GM12878 (cell line): ENCODE results near the gene PAX6. TPM values are rescaled to one million over a fixed set of nuclear protein-coding genes. Genes with fewer than 3 reads are reported as not detected.

Source experiments
- ATAC-seq: fragments of 200-7000 bp; cut with Tn5 transposase; 3 replicates; pipeline ENCODE4 v1.9.1; 2020; ENCODE audit warnings: mild to moderate bottlenecking, moderate library complexity
- BruUV-seq: library from RNA; stranded (reverse); fragments of 400-500 nt; replicated peaks from 2 replicates; lab custom pipeline; 2021; lab: Mats Ljungman, UMichigan
- CTCF ChIA-PET: fragments of 300-600 bp; sonication (Branson Sonifier 250); formaldehyde crosslinking; extraction: SDS; loops from one replicate; lab custom pipeline; 2021; ENCODE audit warnings: inconsistent platforms; lab: Yijun Ruan, JAX
- POLR2A ChIA-PET: fragments of 350-600 bp; formaldehyde crosslinking; extraction: SDS; loops from one replicate; lab custom pipeline; 2021; ENCODE audit warnings: inconsistent platforms; lab: Charles Lee
- RAD21 ChIA-PET: fragments of 300-600 bp; sonication (Branson Sonifier 250); formaldehyde crosslinking; loops from one replicate; lab custom pipeline; 2023; ENCODE audit warnings: antibody characterized with exemption; ENCODE audit not compliant: unreplicated experiment; lab: Charles Lee
- SMC1A ChIA-PET: fragments of 300-600 bp; sonication (Branson Sonifier 250); formaldehyde crosslinking; loops from one replicate; lab custom pipeline; 2023; ENCODE audit not compliant: unreplicated experiment, uncharacterized antibody; lab: Charles Lee
- DNase-seq: peaks from one replicate; pipeline ENCODE4 v3.0.0-alpha.2; 2011; ENCODE audit warnings: low read depth, low spot score
- FAIRE-seq: peaks from 3 replicates; lab custom pipeline; 2011; peaks lifted over from hg19 to GRCh38; lab: Jason Lieb, UNC
- H2AFZ ChIP-seq: 2 replicates; pipeline ENCODE4 v1.6.0; 2011; ENCODE audit warnings: low read depth, low read length, control low read depth; ENCODE audit not compliant: control insufficient read depth
- H3K27ac ChIP-seq: 2 replicates; pipeline ENCODE4 v1.5.1; 2011; ENCODE audit warnings: control low read depth; ENCODE audit not compliant: control insufficient read depth, insufficient read depth
- H3K27me3 ChIP-seq, 2 experiments: replicated peaks in 1 of 2; 2 replicates each; pipeline versions ENCODE4 v1.6.0 to v1.6.1; 2011; ENCODE audit warnings: low read length in 1 of 2; ENCODE audit not compliant: control insufficient read depth in 2 of 2, insufficient read depth in 2 of 2
- H3K36me3 ChIP-seq, 2 experiments: 2 replicates each; pipeline ENCODE4 v1.5.1; 2011; ENCODE audit warnings: low read length in 1 of 2; ENCODE audit not compliant: control insufficient read depth in 2 of 2, insufficient read depth in 2 of 2
- H3K4me1 ChIP-seq: 2 replicates; pipeline ENCODE4 v1.6.1; 2011; ENCODE audit warnings: mild to moderate bottlenecking, low read length, moderate library complexity, mixed read lengths; ENCODE audit not compliant: control insufficient read depth, insufficient read depth
- H3K4me2 ChIP-seq: 2 replicates; pipeline ENCODE4 v1.6.0; 2011; ENCODE audit warnings: control low read depth; ENCODE audit not compliant: control insufficient read depth, insufficient read depth
- H3K4me3 ChIP-seq: fragments of 200-600 bp; sonication (generic); 2 replicates; pipeline ENCODE4 v1.5.1; 2016
- H3K79me2 ChIP-seq: 2 replicates; pipeline ENCODE4 v1.6.0; 2011; ENCODE audit warnings: low read length; ENCODE audit not compliant: control insufficient read depth, insufficient read depth
- H3K9ac ChIP-seq: 2 replicates; pipeline ENCODE4 v1.8.0; 2011; ENCODE audit warnings: low read length, control low read depth, mixed read lengths; ENCODE audit not compliant: control insufficient read depth, insufficient read depth
- H3K9me3 ChIP-seq: replicated peaks from 3 replicates; pipeline ENCODE4 v1.5.1; 2011; ENCODE audit warnings: mild to moderate bottlenecking, low read length; ENCODE audit not compliant: control insufficient read depth, insufficient read depth
- H4K20me1 ChIP-seq: 2 replicates; pipeline ENCODE4 v1.6.0; 2011; ENCODE audit not compliant: control insufficient read depth, insufficient read depth
- EZH2 ChIP-seq: IDR thresholded peaks from 2 replicates; pipeline ENCODE4 v1.6.1; 2012; ENCODE audit warnings: low read depth, mild to moderate bottlenecking, control low read depth, inconsistent platforms, low read length, borderline replicate concordance; ENCODE audit not compliant: control insufficient read depth
- HDGF ChIP-seq: fragments of 450-650 bp; IDR thresholded peaks from 2 replicates; pipeline ENCODE4 v1.6.1; 2016; ENCODE audit warnings: antibody characterized with exemption
- KDM1A ChIP-seq: fragments of 200-600 bp; sonication (generic); IDR thresholded peaks from 2 replicates; pipeline ENCODE4 v1.6.1; 2016; ENCODE audit warnings: borderline replicate concordance
- SREBF2 ChIP-seq: IDR thresholded peaks from 2 replicates; pipeline ENCODE4 v1.6.1; 2012; ENCODE audit warnings: mild to moderate bottlenecking, low read length
- SRF ChIP-seq, 2 experiments: IDR thresholded peaks; 2 replicates each; pipeline ENCODE4 v1.6.1; 2011; ENCODE audit warnings: low read depth in 2 of 2, low read length in 2 of 2, mild to moderate bottlenecking in 1 of 2, moderate library complexity in 1 of 2
- TCF12 ChIP-seq: IDR thresholded peaks from 2 replicates; pipeline ENCODE4 v1.6.1; 2011; ENCODE audit warnings: low read depth, mild to moderate bottlenecking, low read length
- WGBS: methylation state at CpG from one replicate; pipeline ENCODE4 v1.1.6; 2016; ENCODE audit warnings: low lambda C conversion rate; ENCODE audit not compliant: insufficient replicate concordance, insufficient coverage; ENCODE audit errors: missing lambda C conversion rate; 5-methylcytosine and 5-hydroxymethylcytosine counted together
- in situ Hi-C: fragments of 300-500 bp; cut with MboI; formaldehyde crosslinking; loops from 9 replicates; pipeline ENCODE4 v1.14.3; 2018; ENCODE audit warnings: mixed read lengths
- intact Hi-C: fragments of 100-400 bp; cut with micrococcal nuclease; formaldehyde crosslinking; loops from one replicate; pipeline ENCODE4 v1.14.2; 2022; ENCODE audit not compliant: unreplicated experiment
- polyA plus RNA-seq, 11 experiments: library from polyadenylated mRNA; depleted of rRNA in 4 of 11; unstranded in 6 of 11; stranded (reverse) in 5 of 11; fragments of >200 nt; fragmentation: Nextera tagmentation in 4 of 11; fragmentation: Illumina TruSeq in 1 of 11; extraction: Ambion mirVana in 4 of 11; extraction: Trizol in 1 of 11; gene quantifications; 1 replicate in 1 of 11; 2 replicates in 10 of 11; pipeline versions ENCODE4 v1.2.1 to v1.2.3, GENCODE V29; 2011 to 2016; ENCODE audit warnings: inconsistent platforms in 2 of 11, missing spikeins in 2 of 11, low read depth in 1 of 11
- total RNA-seq, 4 experiments: library from RNA; depleted of rRNA in 3 of 4; stranded (reverse); fragments of >200 nt in 3 of 4; fragmentation: Illumina TruSeq in 1 of 4; extraction: Trizol in 1 of 4; gene quantifications; 2 replicates each; pipeline versions ENCODE4 v1.2.1 to v1.2.3, GENCODE V29; 2013 to 2021
- TF ChIP-seq, protein P1 (sequence below): fragments of 450-650 bp; IDR thresholded peaks from 2 replicates; pipeline ENCODE4 v1.6.1; 2017; ENCODE audit warnings: mild to moderate bottlenecking, moderate library complexity
- TF ChIP-seq, protein P2 (sequence below): IDR thresholded peaks from 2 replicates; pipeline ENCODE4 v1.6.1; 2012; ENCODE audit warnings: low read length, inconsistent platforms
- TF ChIP-seq, protein P3 (sequence below): fragments of 450-650 bp; IDR thresholded peaks from 2 replicates; pipeline ENCODE4 v1.6.1; 2017; ENCODE audit warnings: mild to moderate bottlenecking
- TF ChIP-seq, protein P4 (sequence below): IDR thresholded peaks from 2 replicates; pipeline ENCODE4 v1.6.1; 2011; ENCODE audit warnings: low read depth, low read length, improper control_type of control experiment, borderline replicate concordance

The PAX6 gene
- total and polyA plus RNA-seq, 10 of the 15 experiments (the other 5 are each of a cell fraction or from before 2014, with no cell fraction given): 0.06 to 0.26 (median 0.10) TPM; not detected in 3

DNA sequence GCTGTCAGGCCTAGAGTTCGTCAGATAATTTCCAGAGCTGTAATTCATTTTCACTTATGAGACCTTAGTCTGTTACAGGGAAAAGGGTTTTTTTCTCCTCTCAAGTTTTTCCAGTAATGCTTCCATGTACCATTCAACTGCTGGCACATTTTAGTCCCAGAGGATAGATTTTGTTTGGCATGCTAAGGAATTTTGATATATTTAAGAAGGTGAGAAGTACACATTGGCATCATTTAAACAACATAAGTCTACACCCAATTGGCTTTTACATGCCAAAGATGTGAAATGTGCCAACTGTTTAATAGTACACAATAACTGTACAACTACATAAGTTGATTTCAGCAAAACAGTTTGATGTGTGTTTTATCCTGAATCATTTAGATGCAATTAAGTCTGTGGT, 71.0 kb downstream of the PAX6 start:
- TF ChIP-seq, protein P1, sequence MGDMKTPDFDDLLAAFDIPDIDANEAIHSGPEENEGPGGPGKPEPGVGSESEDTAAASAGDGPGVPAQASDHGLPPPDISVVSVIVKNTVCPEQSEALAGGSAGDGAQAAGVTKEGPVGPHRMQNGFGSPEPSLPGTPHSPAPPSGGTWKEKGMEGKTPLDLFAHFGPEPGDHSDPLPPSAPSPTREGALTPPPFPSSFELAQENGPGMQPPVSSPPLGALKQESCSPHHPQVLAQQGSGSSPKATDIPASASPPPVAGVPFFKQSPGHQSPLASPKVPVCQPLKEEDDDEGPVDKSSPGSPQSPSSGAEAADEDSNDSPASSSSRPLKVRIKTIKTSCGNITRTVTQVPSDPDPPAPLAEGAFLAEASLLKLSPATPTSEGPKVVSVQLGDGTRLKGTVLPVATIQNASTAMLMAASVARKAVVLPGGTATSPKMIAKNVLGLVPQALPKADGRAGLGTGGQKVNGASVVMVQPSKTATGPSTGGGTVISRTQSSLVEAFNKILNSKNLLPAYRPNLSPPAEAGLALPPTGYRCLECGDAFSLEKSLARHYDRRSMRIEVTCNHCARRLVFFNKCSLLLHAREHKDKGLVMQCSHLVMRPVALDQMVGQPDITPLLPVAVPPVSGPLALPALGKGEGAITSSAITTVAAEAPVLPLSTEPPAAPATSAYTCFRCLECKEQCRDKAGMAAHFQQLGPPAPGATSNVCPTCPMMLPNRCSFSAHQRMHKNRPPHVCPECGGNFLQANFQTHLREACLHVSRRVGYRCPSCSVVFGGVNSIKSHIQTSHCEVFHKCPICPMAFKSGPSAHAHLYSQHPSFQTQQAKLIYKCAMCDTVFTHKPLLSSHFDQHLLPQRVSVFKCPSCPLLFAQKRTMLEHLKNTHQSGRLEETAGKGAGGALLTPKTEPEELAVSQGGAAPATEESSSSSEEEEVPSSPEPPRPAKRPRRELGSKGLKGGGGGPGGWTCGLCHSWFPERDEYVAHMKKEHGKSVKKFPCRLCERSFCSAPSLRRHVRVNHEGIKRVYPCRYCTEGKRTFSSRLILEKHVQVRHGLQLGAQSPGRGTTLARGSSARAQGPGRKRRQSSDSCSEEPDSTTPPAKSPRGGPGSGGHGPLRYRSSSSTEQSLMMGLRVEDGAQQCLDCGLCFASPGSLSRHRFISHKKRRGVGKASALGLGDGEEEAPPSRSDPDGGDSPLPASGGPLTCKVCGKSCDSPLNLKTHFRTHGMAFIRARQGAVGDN: no peak
- TF ChIP-seq TCF12 (no peak), EZH2 (no peak), SREBF2 (no peak), HDGF (no peak), KDM1A (no peak), SRF (IDR thresholded peaks at IDR 0.05; ENCODE audit: low read depth in 2 of 2, low read length in 2 of 2) (no peak)
- TF ChIP-seq, protein P2, sequence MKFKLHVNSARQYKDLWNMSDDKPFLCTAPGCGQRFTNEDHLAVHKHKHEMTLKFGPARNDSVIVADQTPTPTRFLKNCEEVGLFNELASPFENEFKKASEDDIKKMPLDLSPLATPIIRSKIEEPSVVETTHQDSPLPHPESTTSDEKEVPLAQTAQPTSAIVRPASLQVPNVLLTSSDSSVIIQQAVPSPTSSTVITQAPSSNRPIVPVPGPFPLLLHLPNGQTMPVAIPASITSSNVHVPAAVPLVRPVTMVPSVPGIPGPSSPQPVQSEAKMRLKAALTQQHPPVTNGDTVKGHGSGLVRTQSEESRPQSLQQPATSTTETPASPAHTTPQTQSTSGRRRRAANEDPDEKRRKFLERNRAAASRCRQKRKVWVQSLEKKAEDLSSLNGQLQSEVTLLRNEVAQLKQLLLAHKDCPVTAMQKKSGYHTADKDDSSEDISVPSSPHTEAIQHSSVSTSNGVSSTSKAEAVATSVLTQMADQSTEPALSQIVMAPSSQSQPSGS: no peak
- TF ChIP-seq, protein P3, sequence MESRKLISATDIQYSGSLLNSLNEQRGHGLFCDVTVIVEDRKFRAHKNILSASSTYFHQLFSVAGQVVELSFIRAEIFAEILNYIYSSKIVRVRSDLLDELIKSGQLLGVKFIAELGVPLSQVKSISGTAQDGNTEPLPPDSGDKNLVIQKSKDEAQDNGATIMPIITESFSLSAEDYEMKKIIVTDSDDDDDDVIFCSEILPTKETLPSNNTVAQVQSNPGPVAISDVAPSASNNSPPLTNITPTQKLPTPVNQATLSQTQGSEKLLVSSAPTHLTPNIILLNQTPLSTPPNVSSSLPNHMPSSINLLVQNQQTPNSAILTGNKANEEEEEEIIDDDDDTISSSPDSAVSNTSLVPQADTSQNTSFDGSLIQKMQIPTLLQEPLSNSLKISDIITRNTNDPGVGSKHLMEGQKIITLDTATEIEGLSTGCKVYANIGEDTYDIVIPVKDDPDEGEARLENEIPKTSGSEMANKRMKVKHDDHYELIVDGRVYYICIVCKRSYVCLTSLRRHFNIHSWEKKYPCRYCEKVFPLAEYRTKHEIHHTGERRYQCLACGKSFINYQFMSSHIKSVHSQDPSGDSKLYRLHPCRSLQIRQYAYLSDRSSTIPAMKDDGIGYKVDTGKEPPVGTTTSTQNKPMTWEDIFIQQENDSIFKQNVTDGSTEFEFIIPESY: no peak
- TF ChIP-seq, protein P4, sequence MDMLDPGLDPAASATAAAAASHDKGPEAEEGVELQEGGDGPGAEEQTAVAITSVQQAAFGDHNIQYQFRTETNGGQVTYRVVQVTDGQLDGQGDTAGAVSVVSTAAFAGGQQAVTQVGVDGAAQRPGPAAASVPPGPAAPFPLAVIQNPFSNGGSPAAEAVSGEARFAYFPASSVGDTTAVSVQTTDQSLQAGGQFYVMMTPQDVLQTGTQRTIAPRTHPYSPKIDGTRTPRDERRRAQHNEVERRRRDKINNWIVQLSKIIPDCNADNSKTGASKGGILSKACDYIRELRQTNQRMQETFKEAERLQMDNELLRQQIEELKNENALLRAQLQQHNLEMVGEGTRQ: no peak
- H3K4me1 ChIP-seq: no peaks in the 10 kb centered on the region
- no peak overlapping the region for H3K27ac ChIP-seq
- BruUV-seq: no TSS peak
- ATAC-seq (no peak), DNase-seq (no peak), FAIRE-seq (no peak)
- no peak overlapping the region for H3K4me2 ChIP-seq
- no peaks in the 10 kb centered on the region for H3K79me2 ChIP-seq
- H3K4me3 ChIP-seq: no peak overlapping the region
- CTCF ChIA-PET: interaction anchor here (0.8 kb wide), 1 partner anchor 22 kb away, joined by 3 read pairs; no protein-coding TSS in a partner anchor
- H3K36me3 ChIP-seq: no peaks in the 10 kb centered on the region
- RAD21 ChIA-PET: no interaction called here
- in situ Hi-C loops: no loop called here
- no peaks in the 10 kb centered on the region for H4K20me1 ChIP-seq
- 89% methylated on average over 1 of the region's 1 CpG for WGBS
- SMC1A ChIA-PET: no interaction called here
- POLR2A ChIA-PET: no interaction called here
- no peak overlapping the region for H3K9ac ChIP-seq
- H3K27me3 ChIP-seq: no peaks in the 10 kb centered on the region
- H3K9me3 ChIP-seq: no peaks in the 10 kb centered on the region
- intact Hi-C loops: no loop called here
- no peak overlapping the region for H2AFZ ChIP-seq
